Heart left ventricle (tissue), 16 donors: ENCODE results near the gene GATAD2A. TPM values are rescaled to one million over a fixed set of nuclear protein-coding genes. Genes with fewer than 3 reads are reported as not detected.

ENCODE experiments used
- ATAC-seq, 4 donors: fragments of 200-7000 bp; cut with Tn5 transposase; one replicate each; pipeline ENCODE4 v1.9.1; 2020 to 2022; ENCODE audit warnings: moderate library complexity in 4 of 4, mild to moderate bottlenecking in 3 of 4, moderate number of reproducible peaks in 1 of 4
- DNase-seq, 5 donors: peaks; one replicate each; pipeline ENCODE4 v3.0.0-alpha.2; 2020
- H3K27ac ChIP-seq, 12 donors: fragments of 200-600 bp; sonication (generic) in 4 of 12; one replicate each; pipeline versions ENCODE4 v1.5.0 to v1.8.0; 2016 to 2022; ENCODE audit warnings: mild to moderate bottlenecking in 2 of 12
- H3K27me3 ChIP-seq, 9 donors: fragments of 200-600 bp; sonication (generic) in 2 of 9; one replicate each; pipeline versions ENCODE4 v1.5.1 to v1.8.0; 2016 to 2022; ENCODE audit warnings: mild to moderate bottlenecking in 3 of 9
- H3K36me3 ChIP-seq, 9 donors: fragments of 200-600 bp; sonication (generic) in 2 of 9; one replicate each; pipeline versions ENCODE4 v1.5.0 to v1.8.0; 2018 to 2022; ENCODE audit warnings: mild to moderate bottlenecking in 2 of 9
- H3K4me1 ChIP-seq, 12 donors: fragments of 200-600 bp; sonication (generic) in 4 of 12; one replicate each; pipeline versions ENCODE4 v1.5.0 to v1.8.0; 2016 to 2022; ENCODE audit warnings: mild to moderate bottlenecking in 3 of 12
- H3K4me3 ChIP-seq, 12 donors: fragments of 200-600 bp; sonication (generic) in 4 of 12; one replicate each; pipeline versions ENCODE4 v1.5.0 to v1.8.0; 2017 to 2022; ENCODE audit warnings: mild to moderate bottlenecking in 9 of 12, moderate library complexity in 4 of 12
- H3K9me3 ChIP-seq, 12 donors: fragments of 200-600 bp; sonication (generic) in 4 of 12; one replicate each; pipeline versions ENCODE4 v1.5.0 to v1.8.0; 2016 to 2022; ENCODE audit warnings: mild to moderate bottlenecking in 1 of 12
- CTCF ChIP-seq, 12 donors: fragments of 200-600 bp; sonication (generic) in 4 of 12; IDR thresholded peaks; one replicate each; pipeline versions ENCODE4 v1.5.0 to v1.8.0; 2018 to 2022; ENCODE audit warnings: antibody characterized with exemption in 12 of 12, mild to moderate bottlenecking in 5 of 12
- POLR2A ChIP-seq, 2 donors: fragments of 450-650 bp; IDR thresholded peaks; one replicate each; pipeline ENCODE4 v1.6.1; 2017; ENCODE audit warnings: antibody characterized with exemption in 2 of 2, mild to moderate bottlenecking in 2 of 2, moderate library complexity in 2 of 2
- WGBS, 4 donors: extraction: QIAGEN DNeasy Blood & Tissue Kit in 2 of 4; methylation state at CpG; one replicate each; pipeline versions ENCODE4 v1.1.5 to v1.1.7; 2013 to 2018; 5-methylcytosine and 5-hydroxymethylcytosine counted together
- intact Hi-C, 10 donors: fragments of 100-400 bp; cut with DNase I; formaldehyde crosslinking; loops; one replicate each; pipeline versions ENCODE4 v1.11.1 to v1.14.2; 2022
- polyA plus RNA-seq, 2 donors: library from polyadenylated mRNA; stranded (reverse); fragments of 200-250 nt; gene quantifications; one replicate each; pipeline ENCODE4 v1.2.3, GENCODE V29; 2013
- total RNA-seq, 9 donors: library from RNA; depleted of rRNA in 2 of 9; stranded (reverse); fragments of >200 nt in 2 of 9; fragmentation: NEBNext Ultra II Directional in 3 of 9; extraction: Animal tissue kit (Norgen Biotek cat#: 25700) in 3 of 9; gene quantifications; one replicate each; pipeline versions ENCODE4 v1.1.0 to v1.2.4, GENCODE V29; 2016 to 2023
- donor health status: ischemic (EF 13 %, LVEDD 7.1; RV severe dilation, severe dysfunction).
- donor health status: healthy with polysubstance abuse.
- donor health status: DM: no; HTN: yes; CAD: no.
- donor health status: DM: no; HTN: no; CAD: no.
- donor health status: ischemic (EF 25% LVEDD 6.9; RV normal size, moderate dysfunction).
- donor health status: ischemic (EF 25% LVEDD 5.7; RV mildly dilated, moderate dysfunction).
- donor health status: healthy.
- donor health status: DM: yes; HTN: yes; CAD: no.
- donor health status: ischemic (EF 35%, LVEDD 5.7; RV mildly dilated, moderate dysfunction).
- donor health status: nonischemic (EF 11% LVEDD 7.7; RV severe dilation, severe dysfunction).
- donor health status: DM: yes; HTN: yes; CAD: no.
- donor health status: PGD.
- donor health status: ischemic (EF 29% LVEDD 5.4; RV normal size, mild dysfunction).
- donor health status: nonischemic (EF 23%, LVEDD 6.1; RV moderate dilation, normal function).

GATAD2A gene
- total and polyA plus RNA-seq, 11 donors = 7.5 to 49.5 (median 30.5) TPM

- peaks cover 0 to 49% (median 29%) of the 10 kb centered on the region in 12 donors for H3K4me1 ChIP-seq
- H3K4me3 ChIP-seq = peak within 1 kb of the TSS; percentile 56 to 95 (median 77)
- intact Hi-C loops = no loop called here
- 78 to 86% (median 83%) methylated on average over 65 to 74 of the region's 74 CpGs for WGBS, 4 donors
- no peaks in the 10 kb centered on the region for H3K27me3 ChIP-seq
- H3K36me3 ChIP-seq = peaks cover 0 to 13% (median 10%) of the 10 kb centered on the region in 9 donors
- H3K27ac ChIP-seq = peak within 1 kb of the TSS; percentile 72 to 93 (median 88)
- peaks cover 0 to 5% (median 0%) of the 10 kb centered on the region in 12 donors for H3K9me3 ChIP-seq
- peak in 2 of 4 donors; percentile 0 for ATAC-seq
- TF ChIP-seq CTCF (IDR thresholded peaks at IDR 0.05) = no peak
- TF ChIP-seq POLR2A (IDR thresholded peaks at IDR 0.05) = no peak
- no peak for DNase-seq
These were observed 109.6 kb downstream of the GATAD2A start, which contains the start of gene TSSK6 for GRCh38 chr19:19514881-19515641. TSSK6 (minus strand) TSS chr19:19515548; CDS start chr19:19515427, 121 bp downstream.

GRCh38 chr19:19515642-19516519 lies 110.4 kb downstream of the GATAD2A start, which contains the start of gene NDUFA13:
NDUFA13 (plus strand) TSS chr19:19516225; CDS start chr19:19516239, 14 bp downstream.
- TF ChIP-seq CTCF (IDR thresholded peaks at IDR 0.05) (peak in 2 of 12 donors; percentile 5 to 7), POLR2A (IDR thresholded peaks at IDR 0.05) (peak in 1 of 2 donors; percentile 63)
- Histone ChIP-seq H3K36me3 (peaks cover 0 to 19% (median 17%) of the 10 kb centered on the region in 9 donors), H3K27ac (peak within 1 kb of the TSS; percentile 72 to 93 (median 88)), H3K4me1 (peaks cover 0 to 49% (median 29%) of the 10 kb centered on the region in 12 donors), H3K9me3 (peaks cover 0 to 5% (median 0%) of the 10 kb centered on the region in 12 donors), H3K4me3 (peak within 1 kb of the TSS; percentile 56 to 95 (median 77)), H3K27me3 (no peaks in the 10 kb centered on the region)
- DNase-seq = peak; percentile 91 to 95 (median 93)
- 2 to 11% (median 7%) methylated on average over 44 to 61 of the region's 61 CpGs for WGBS, 4 donors
- intact Hi-C loops = no loop called here
- peak; percentile 91 to 94 (median 92) for ATAC-seq

- Histone ChIP-seq H3K27me3 (no peaks in the 10 kb centered on the region), H3K4me1 (peaks cover 0 to 49% (median 29%) of the 10 kb centered on the region in 12 donors), H3K9me3 (peaks cover 0 to 5% (median 0%) of the 10 kb centered on the region in 12 donors), H3K27ac (peak overlapping the region in 2 of 12 donors; percentile 90 to 92), H3K4me3 (peak overlapping the region in 10 of 12 donors; percentile 56 to 95 (median 77)), H3K36me3 (peaks cover 0 to 22% (median 17%) of the 10 kb centered on the region in 9 donors)
- intact Hi-C loops = no loop called here
- TF ChIP-seq POLR2A (IDR thresholded peaks at IDR 0.05) (no peak), CTCF (IDR thresholded peaks at IDR 0.05) (no peak)
- no peak for DNase-seq
- 79 to 86% (median 83%) methylated on average over 10 of the region's 10 CpGs for WGBS, 4 donors
- ATAC-seq = no peak
These were observed 111.8 kb downstream of the GATAD2A start for GRCh38 chr19:19517235-19517619.
